Lower leg skin (tissue), 3 donors: ENCODE data around the gene ATP4A.

Experiments
- POLR2A ChIP-seq, 2 donors: fragments of 450-650 bp; IDR thresholded peaks; one replicate each; pipeline ENCODE4 v1.6.1; 2016 to 2017; ENCODE audit warnings: antibody characterized with exemption in 2 of 2, mild to moderate bottlenecking in 1 of 2, moderate library complexity in 1 of 2
- TF ChIP-seq, protein P1 (sequence below), 3 donors: fragments of 450-650 bp; IDR thresholded peaks; one replicate each; pipeline ENCODE4 v1.5.1; 2016; ENCODE audit warnings: antibody characterized with exemption in 3 of 3, mild to moderate bottlenecking in 3 of 3, moderate library complexity in 2 of 3

DNA sequence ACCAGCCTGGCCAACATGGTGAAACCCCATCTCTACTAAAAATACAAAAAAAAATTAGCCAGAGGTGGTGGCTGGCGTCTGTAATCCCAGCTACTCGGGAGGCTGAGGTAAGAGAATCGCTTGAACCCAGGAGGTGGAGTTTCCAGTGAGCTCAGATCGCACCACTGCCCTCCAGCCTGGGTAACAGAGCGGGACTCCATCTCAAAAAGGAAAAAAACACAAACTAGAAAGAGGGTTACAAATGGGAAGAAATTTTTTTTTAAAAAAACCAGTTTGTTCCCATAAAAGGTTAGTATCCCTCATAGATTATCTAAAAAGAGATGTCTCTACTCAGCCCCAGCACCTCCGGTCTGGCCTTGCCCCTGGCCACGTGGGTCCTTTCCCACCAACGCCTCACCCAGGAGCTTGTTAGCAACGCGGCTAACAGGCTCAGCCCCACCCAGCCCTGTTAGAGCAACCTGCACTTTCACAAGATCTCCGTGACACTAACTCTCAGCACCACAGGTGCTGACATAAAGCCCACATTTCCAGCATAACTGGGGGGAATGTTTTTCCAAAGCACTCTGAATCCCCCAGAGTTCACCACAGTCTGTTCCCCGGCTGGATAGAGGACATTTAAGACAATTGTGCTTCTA lies 54.3 kb downstream of the ATP4A start:
- no peak for TF ChIP-seq POLR2A (IDR thresholded peaks at IDR 0.05)
- TF ChIP-seq, protein P1, sequence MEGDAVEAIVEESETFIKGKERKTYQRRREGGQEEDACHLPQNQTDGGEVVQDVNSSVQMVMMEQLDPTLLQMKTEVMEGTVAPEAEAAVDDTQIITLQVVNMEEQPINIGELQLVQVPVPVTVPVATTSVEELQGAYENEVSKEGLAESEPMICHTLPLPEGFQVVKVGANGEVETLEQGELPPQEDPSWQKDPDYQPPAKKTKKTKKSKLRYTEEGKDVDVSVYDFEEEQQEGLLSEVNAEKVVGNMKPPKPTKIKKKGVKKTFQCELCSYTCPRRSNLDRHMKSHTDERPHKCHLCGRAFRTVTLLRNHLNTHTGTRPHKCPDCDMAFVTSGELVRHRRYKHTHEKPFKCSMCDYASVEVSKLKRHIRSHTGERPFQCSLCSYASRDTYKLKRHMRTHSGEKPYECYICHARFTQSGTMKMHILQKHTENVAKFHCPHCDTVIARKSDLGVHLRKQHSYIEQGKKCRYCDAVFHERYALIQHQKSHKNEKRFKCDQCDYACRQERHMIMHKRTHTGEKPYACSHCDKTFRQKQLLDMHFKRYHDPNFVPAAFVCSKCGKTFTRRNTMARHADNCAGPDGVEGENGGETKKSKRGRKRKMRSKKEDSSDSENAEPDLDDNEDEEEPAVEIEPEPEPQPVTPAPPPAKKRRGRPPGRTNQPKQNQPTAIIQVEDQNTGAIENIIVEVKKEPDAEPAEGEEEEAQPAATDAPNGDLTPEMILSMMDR (IDR thresholded peaks at IDR 0.05): no peak
